Upper lobe of left lung (tissue), 4 donors: Measurements from ENCODE around the gene FGR.

Experiments
- CTCF ChIP-seq, 6 experiments: fragments of 450-650 bp in 4 of 6; fragments of 200-600 bp in 2 of 6; sonication (generic) in 2 of 6; IDR thresholded peaks; one replicate each; pipeline ENCODE4 v1.5.1; 2016 to 2019; ENCODE audit warnings: antibody characterized with exemption in 6 of 6
- EP300 ChIP-seq, 4 donors: sonication (generic); formaldehyde crosslinking; IDR thresholded peaks; one replicate each; pipeline ENCODE4 v1.5.1; 2017; ENCODE audit warnings: antibody characterized with exemption in 4 of 4, control low read depth in 2 of 4
- POLR2A ChIP-seq, 4 donors: fragments of 450-650 bp; IDR thresholded peaks; one replicate each; pipeline ENCODE4 v1.5.1; 2016 to 2017; ENCODE audit warnings: antibody characterized with exemption in 4 of 4, mild to moderate bottlenecking in 2 of 4
- POLR2AphosphoS5 ChIP-seq, 2 donors: sonication (generic); formaldehyde crosslinking; IDR thresholded peaks; one replicate each; pipeline ENCODE4 v1.5.1; 2017; ENCODE audit warnings: antibody characterized with exemption in 2 of 2

- TF ChIP-seq CTCF (IDR thresholded peaks at IDR 0.05) = no peak
- no peak for TF ChIP-seq POLR2A (IDR thresholded peaks at IDR 0.05)
- TF ChIP-seq POLR2AphosphoS5 (IDR thresholded peaks at IDR 0.05) = no peak
- no peak for TF ChIP-seq EP300 (IDR thresholded peaks at IDR 0.05)
Observed at GRCh38 chr1:27605300-27605766, 29.7 kb downstream of the FGR start.
